Measurements from ENCODE around the gene TTC27.

GRCh38 chr2:32805104-32806095, 177.6 kb downstream of the TTC27 start:
- TF ChIP-seq POLR2AphosphoS5 (IDR thresholded peaks at IDR 0.05) (no peak), CTCF (IDR thresholded peaks at IDR 0.05) (no peak), POLR2A (IDR thresholded peaks at IDR 0.05) (no peak)
